B cell (primary cell): ENCODE results near the gene SPCS2. TPM values are rescaled to one million over a fixed set of nuclear protein-coding genes. Genes with fewer than 3 reads are reported as not detected.
"Not testable (repeated sequence)": the region's sequence is repeated elsewhere in the genome, so short reads cannot be mapped to it uniquely, and the experiment has no call there.

Experiments
- ATAC-seq: fragments of 200-7000 bp; cut with Tn5 transposase; one replicate; pipeline ENCODE4 v1.10.0; 2021; ENCODE audit warnings: low read depth, mild to moderate bottlenecking, moderate number of reproducible peaks, moderate library complexity
- CTCF ChIA-PET: fragments of 350-600 bp; sonication (Branson Sonifier 250); formaldehyde crosslinking; loops from one replicate; lab custom pipeline; 2021; ENCODE audit warnings: antibody characterized with exemption, inconsistent platforms; lab: Charles Lee
- POLR2A ChIA-PET: fragments of 350-600 bp; sonication (Branson Sonifier 250); formaldehyde crosslinking; loops from one replicate; lab custom pipeline; 2021; ENCODE audit warnings: antibody characterized with exemption; lab: Charles Lee
- DNase-seq: peaks from one replicate; pipeline ENCODE4 v3.0.0; 2013
- H2AFZ ChIP-seq: 2 replicates; pipeline ENCODE4 v1.6.1; 2012; ENCODE audit warnings: mild to moderate bottlenecking, low read depth, low read length; ENCODE audit not compliant: insufficient read depth, poor library complexity, severe bottlenecking
- H3K27ac ChIP-seq, 2 donors: 1 replicate in 1 of 2; 2 replicates in 1 of 2; pipeline ENCODE4 v1.5.1; 2012 to 2013; ENCODE audit warnings: low read length in 2 of 2, mild to moderate bottlenecking in 2 of 2, moderate library complexity in 1 of 2
- H3K27me3 ChIP-seq, 4 experiments: fragments of 200-600 bp in 1 of 4; sonication (generic) in 1 of 4; replicated peaks in 1 of 4; 1 replicate in 2 of 4; 2 replicates in 2 of 4; pipeline versions ENCODE4 v1.6.1 to v1.7.0; 2013 to 2016; ENCODE audit warnings: low read length in 3 of 4, mild to moderate bottlenecking in 2 of 4, mixed read lengths in 1 of 4, moderate library complexity in 1 of 4; ENCODE audit not compliant: insufficient read depth in 4 of 4, control insufficient read depth in 3 of 4; ENCODE audit errors: control extremely low read depth in 1 of 4
- H3K36me3 ChIP-seq, 2 experiments: replicated peaks in 1 of 2; 1 replicate in 1 of 2; 2 replicates in 1 of 2; pipeline versions ENCODE4 v1.6.1 to v1.7.1; 2013; ENCODE audit warnings: low read length in 1 of 2; ENCODE audit not compliant: insufficient read depth in 2 of 2, control insufficient read depth in 1 of 2; ENCODE audit errors: control extremely low read depth in 1 of 2, extremely low read depth in 1 of 2
- H3K4me1 ChIP-seq, 2 donors: fragments of 200-600 bp in 1 of 2; sonication (generic) in 1 of 2; 1 replicate in 1 of 2; 2 replicates in 1 of 2; pipeline versions ENCODE4 v1.5.1 to v1.6.1; 2013 to 2017; ENCODE audit warnings: low read length in 2 of 2; ENCODE audit not compliant: control insufficient read depth in 2 of 2, insufficient read depth in 2 of 2
- H3K4me2 ChIP-seq: replicated peaks from 2 replicates; pipeline ENCODE3; 2012; ENCODE audit warnings: mild to moderate bottlenecking, low read depth, low read length; ENCODE audit not compliant: poor library complexity, severe bottlenecking
- H3K4me3 ChIP-seq, 5 experiments: fragments of 200-600 bp in 1 of 5; sonication (generic) in 1 of 5; 1 replicate in 3 of 5; 2 replicates in 2 of 5; pipeline versions ENCODE4 v1.5.1 to v1.7.0; 2011 to 2016; ENCODE audit warnings: low read length in 4 of 5, mild to moderate bottlenecking in 4 of 5, low read depth in 2 of 5, control low read depth in 1 of 5, moderate library complexity in 1 of 5; ENCODE audit not compliant: insufficient read depth in 1 of 5; ENCODE audit errors: control extremely low read depth in 1 of 5, extremely low read depth in 1 of 5
- H3K79me2 ChIP-seq: fragments of 200-600 bp; sonication (generic); one replicate; pipeline ENCODE4 v1.6.0; 2016; ENCODE audit warnings: low read length; ENCODE audit not compliant: control insufficient read depth, insufficient read depth
- H3K9ac ChIP-seq: fragments of 200-600 bp; sonication (generic); 2 replicates; pipeline ENCODE4 v1.6.1; 2017; ENCODE audit warnings: mild to moderate bottlenecking, low read length, moderate library complexity
- H3K9me3 ChIP-seq, 3 donors: one replicate each; pipeline versions ENCODE4 v1.6.1 to v1.7.1; 2013; ENCODE audit warnings: low read length in 2 of 3; ENCODE audit not compliant: control insufficient read depth in 2 of 3, insufficient read depth in 1 of 3; ENCODE audit errors: control extremely low read depth in 1 of 3
- H4K20me1 ChIP-seq: 2 replicates; pipeline ENCODE4 v1.6.0; 2012; ENCODE audit warnings: mild to moderate bottlenecking, low read length; ENCODE audit not compliant: insufficient read depth, control insufficient read depth, poor library complexity, severe bottlenecking
- H3K27ac Mint-ChIP-seq: one replicate; pipeline ENCODE4 v1.8.0; 2021; ENCODE audit warnings: mixed read lengths
- H3K27me3 Mint-ChIP-seq: one replicate; pipeline ENCODE4 v1.8.0; 2021; ENCODE audit warnings: mixed read lengths
- H3K4me1 Mint-ChIP-seq: one replicate; pipeline ENCODE4 v1.8.0; 2021; ENCODE audit warnings: mixed read lengths
- H3K4me3 Mint-ChIP-seq: one replicate; pipeline ENCODE4 v1.8.0; 2021; ENCODE audit warnings: mixed read lengths
- H3K9me3 Mint-ChIP-seq: one replicate; pipeline ENCODE4 v1.8.0; 2022; ENCODE audit warnings: mixed read lengths; ENCODE audit not compliant: insufficient read depth
- CTCF ChIP-seq: fragments of 200-600 bp; IDR thresholded peaks from one replicate; pipeline ENCODE4 v1.8.0; 2022; ENCODE audit warnings: antibody characterized with exemption, mild to moderate bottlenecking
- EZH2 ChIP-seq: IDR thresholded peaks from 2 replicates; pipeline ENCODE4 v1.6.1; 2012; ENCODE audit warnings: borderline replicate concordance, low read depth, mild to moderate bottlenecking, moderate library complexity, low read length; ENCODE audit not compliant: insufficient read depth, poor library complexity, severe bottlenecking
- WGBS: methylation state at CpG from one replicate; pipeline ENCODE4 v1.1.5; 2013; ENCODE audit warnings: missing lambda C conversion rate; ENCODE audit not compliant: insufficient coverage; 5-methylcytosine and 5-hydroxymethylcytosine counted together
- intact Hi-C: fragments of 100-400 bp; cut with micrococcal nuclease; formaldehyde crosslinking; loops from one replicate; pipeline ENCODE4 v1.10.0; 2022
- polyA plus RNA-seq: library from polyadenylated mRNA; depleted of rRNA; stranded (reverse); fragments of >200 nt; gene quantifications from 2 replicates; pipeline ENCODE4 v1.2.3, GENCODE V29; 2012
- total RNA-seq, 2 donors: library from RNA; stranded (reverse); fragments of 120-200 nt in 1 of 2; gene quantifications; 1 replicate in 1 of 2; 2 replicates in 1 of 2; pipeline versions ENCODE4 v1.2.3 to v1.2.4, GENCODE V29; 2013 to 2022

SPCS2 gene
- total and polyA plus RNA-seq, 2 donors (not counting 1 experiment from before 2014, with no cell fraction given): 17.8 to 98.5 TPM

GRCh38 chr11:75013051-75013450 is 64.0 kb downstream of the SPCS2 start:
- no peaks in the 10 kb centered on the region for H3K27me3 Mint-ChIP-seq
- intact Hi-C loops: no loop called here
- H3K27me3 ChIP-seq: no peaks in the 10 kb centered on the region
- no peak overlapping the region for H3K9ac ChIP-seq
- H4K20me1 ChIP-seq: no peaks in the 10 kb centered on the region
- TF ChIP-seq CTCF: no peak
- TF ChIP-seq EZH2: no peak
- DNase-seq (no peak), ATAC-seq (no peak)
- no peak overlapping the region for H3K4me2 ChIP-seq
- CTCF ChIA-PET: interaction anchor here (2.9 kb wide), 1 partner anchor 10 kb away, joined by 16 read pairs; no protein-coding TSS in a partner anchor
- H3K4me3 Mint-ChIP-seq: no peak overlapping the region
- H3K36me3 ChIP-seq: peaks cover 0 to 29% of the 10 kb centered on the region in 2 experiments
- H3K4me1 Mint-ChIP-seq: no peaks in the 10 kb centered on the region
- H3K27ac Mint-ChIP-seq: no peak overlapping the region
- POLR2A ChIA-PET: no interaction called here
- no peaks in the 10 kb centered on the region for H3K9me3 Mint-ChIP-seq
- no peaks in the 10 kb centered on the region for H3K9me3 ChIP-seq
- H2AFZ ChIP-seq: no peak overlapping the region
- no peak overlapping the region for H3K27ac ChIP-seq
- no peaks in the 10 kb centered on the region for H3K79me2 ChIP-seq
- no peaks in the 10 kb centered on the region for H3K4me1 ChIP-seq
- H3K4me3 ChIP-seq: no peak overlapping the region

- H3K4me1 Mint-ChIP-seq: no peaks in the 10 kb centered on the region
- Histone ChIP-seq H3K27me3 (no peaks in the 10 kb centered on the region), H3K79me2 (no peaks in the 10 kb centered on the region), H3K27ac (no peak overlapping the region), H3K36me3 (peaks cover 0 to 22% of the 10 kb centered on the region in 2 experiments), H4K20me1 (no peaks in the 10 kb centered on the region), H3K9me3 (peaks cover 0 to under 1% (median 0%) of the 10 kb centered on the region in 3 donors), H3K4me1 (no peaks in the 10 kb centered on the region), H2AFZ (no peak overlapping the region), H3K4me2 (no peak overlapping the region), H3K9ac (no peak overlapping the region), H3K4me3 (no peak overlapping the region)
- 100% methylated on average over 1 of the region's 1 CpG for WGBS
- no peak overlapping the region for H3K4me3 Mint-ChIP-seq
- no peak overlapping the region for H3K27ac Mint-ChIP-seq
- TF ChIP-seq CTCF: no peak
- no peak for TF ChIP-seq EZH2
- ATAC-seq (no peak), DNase-seq (no peak)
- ChIA-PET CTCF (interaction anchor here (0.7 to 2.9 kb wide), 3 partner anchors 9 to 234 kb away, joined by 3 to 16 read pairs (median 3); no protein-coding TSS in a partner anchor), POLR2A (no interaction called here)
- intact Hi-C loops: no loop called here
- H3K27me3 Mint-ChIP-seq: no peaks in the 10 kb centered on the region
- H3K9me3 Mint-ChIP-seq: no peaks in the 10 kb centered on the region
Measured at GRCh38 chr11:75014129-75014528, 65.1 kb downstream of the SPCS2 start.

- H3K27ac Mint-ChIP-seq, H3K4me3 Mint-ChIP-seq, H3K27me3 ChIP-seq, H4K20me1 ChIP-seq, H3K27ac ChIP-seq, H3K4me1 Mint-ChIP-seq, H3K4me3 ChIP-seq, H3K27me3 Mint-ChIP-seq, H3K9me3 Mint-ChIP-seq, H3K4me2 ChIP-seq, POLR2A ChIA-PET, H3K9ac ChIP-seq, H2AFZ ChIP-seq, H3K36me3 ChIP-seq, DNase-seq, ATAC-seq, H3K79me2 ChIP-seq, CTCF ChIA-PET, intact Hi-C loops, H3K4me1 ChIP-seq, H3K9me3 ChIP-seq: not testable (repeated sequence)
- 96% methylated on average over 3 of the region's 3 CpGs for WGBS
Measured at GRCh38 chr11:75019200-75019599, 70.1 kb downstream of the SPCS2 start.
